SK-N-SH (cell line): ENCODE data around the gene ISCA1.

Source experiments
- EP300 ChIP-seq, 2 experiments: IDR thresholded peaks; 2 replicates each; pipeline versions ENCODE4 v1.4.0 to v1.6.1; 2012; ENCODE audit warnings: borderline replicate concordance in 1 of 2, low read depth in 1 of 2, low read length in 1 of 2
- EZH2phosphoT487 ChIP-seq: fragments of 200-600 bp; sonication (generic); IDR thresholded peaks from 2 replicates; pipeline ENCODE4 v1.6.1; 2017; ENCODE audit warnings: low read depth, mixed run types, mild to moderate bottlenecking, antibody characterized with exemption, moderate library complexity, borderline replicate concordance
- MXI1 ChIP-seq: IDR thresholded peaks from 2 replicates; pipeline ENCODE4 v1.6.1; 2012; ENCODE audit warnings: mild to moderate bottlenecking, low read depth, low read length, improper control_type of control experiment
- NRF1 ChIP-seq: IDR thresholded peaks from 2 replicates; pipeline ENCODE4 v1.6.1; 2012; ENCODE audit warnings: low read depth, mild to moderate bottlenecking, low read length
- POLR2AphosphoS5 ChIP-seq: IDR thresholded peaks from 2 replicates; pipeline ENCODE4 v1.6.1; 2012; ENCODE audit warnings: low read depth, low read length
- SMC3 ChIP-seq: IDR thresholded peaks from 2 replicates; pipeline ENCODE4 v1.6.1; 2012; ENCODE audit warnings: low read depth, low read length, improper control_type of control experiment
- TAF1 ChIP-seq: IDR thresholded peaks from 2 replicates; pipeline ENCODE4 v1.6.1; 2012; ENCODE audit warnings: low read depth, mild to moderate bottlenecking, low read length, moderate library complexity, borderline replicate concordance
- TEAD4 ChIP-seq: IDR thresholded peaks from 2 replicates; pipeline ENCODE4 v1.4.0; 2012; ENCODE audit warnings: mild to moderate bottlenecking, borderline replicate concordance; ENCODE audit not compliant: insufficient read depth
- YY1 ChIP-seq: IDR thresholded peaks from 2 replicates; pipeline ENCODE4 v1.4.0; 2012; ENCODE audit warnings: low read depth, mild to moderate bottlenecking
- TF ChIP-seq, protein P1 (sequence below): IDR thresholded peaks from 2 replicates; pipeline ENCODE4; 2012
- TF ChIP-seq, protein P2 (sequence below): IDR thresholded peaks from 2 replicates; pipeline ENCODE4 v1.6.1; 2012; ENCODE audit warnings: mild to moderate bottlenecking, low read depth, low read length, moderate library complexity
- TF ChIP-seq, protein P3 (sequence below): fragments of 200-600 bp; sonication (generic); IDR thresholded peaks from 2 replicates; pipeline ENCODE4 v1.6.1; 2017; ENCODE audit warnings: antibody characterized with exemption, mild to moderate bottlenecking, moderate library complexity

DNA sequence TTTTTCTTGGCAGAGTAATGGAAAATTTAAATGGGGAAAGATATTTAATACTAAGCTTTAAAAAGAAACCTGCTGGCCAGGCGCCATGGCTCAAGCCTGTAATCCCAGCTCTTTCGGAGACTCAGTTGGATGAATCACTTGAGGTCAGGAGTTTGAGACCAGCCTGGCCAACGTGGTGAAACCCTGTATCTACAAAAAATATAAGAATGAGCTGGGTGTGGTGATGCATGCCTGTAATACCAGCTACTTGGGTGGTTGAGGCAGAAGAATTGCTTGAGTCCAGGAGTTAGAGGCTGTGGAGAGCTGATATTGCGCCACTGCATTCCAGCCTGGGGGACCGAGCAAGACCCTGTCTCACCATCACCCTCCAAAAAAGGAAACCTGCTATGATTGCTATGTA is 39.0 kb upstream of the ISCA1 start:
- TF ChIP-seq TAF1: no peak
- TF ChIP-seq, protein P1, sequence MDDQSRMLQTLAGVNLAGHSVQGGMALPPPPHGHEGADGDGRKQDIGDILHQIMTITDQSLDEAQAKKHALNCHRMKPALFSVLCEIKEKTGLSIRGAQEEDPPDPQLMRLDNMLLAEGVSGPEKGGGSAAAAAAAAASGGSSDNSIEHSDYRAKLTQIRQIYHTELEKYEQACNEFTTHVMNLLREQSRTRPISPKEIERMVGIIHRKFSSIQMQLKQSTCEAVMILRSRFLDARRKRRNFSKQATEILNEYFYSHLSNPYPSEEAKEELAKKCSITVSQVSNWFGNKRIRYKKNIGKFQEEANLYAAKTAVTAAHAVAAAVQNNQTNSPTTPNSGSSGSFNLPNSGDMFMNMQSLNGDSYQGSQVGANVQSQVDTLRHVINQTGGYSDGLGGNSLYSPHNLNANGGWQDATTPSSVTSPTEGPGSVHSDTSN: no peak
- no peak for TF ChIP-seq MXI1
- TF ChIP-seq, protein P2, sequence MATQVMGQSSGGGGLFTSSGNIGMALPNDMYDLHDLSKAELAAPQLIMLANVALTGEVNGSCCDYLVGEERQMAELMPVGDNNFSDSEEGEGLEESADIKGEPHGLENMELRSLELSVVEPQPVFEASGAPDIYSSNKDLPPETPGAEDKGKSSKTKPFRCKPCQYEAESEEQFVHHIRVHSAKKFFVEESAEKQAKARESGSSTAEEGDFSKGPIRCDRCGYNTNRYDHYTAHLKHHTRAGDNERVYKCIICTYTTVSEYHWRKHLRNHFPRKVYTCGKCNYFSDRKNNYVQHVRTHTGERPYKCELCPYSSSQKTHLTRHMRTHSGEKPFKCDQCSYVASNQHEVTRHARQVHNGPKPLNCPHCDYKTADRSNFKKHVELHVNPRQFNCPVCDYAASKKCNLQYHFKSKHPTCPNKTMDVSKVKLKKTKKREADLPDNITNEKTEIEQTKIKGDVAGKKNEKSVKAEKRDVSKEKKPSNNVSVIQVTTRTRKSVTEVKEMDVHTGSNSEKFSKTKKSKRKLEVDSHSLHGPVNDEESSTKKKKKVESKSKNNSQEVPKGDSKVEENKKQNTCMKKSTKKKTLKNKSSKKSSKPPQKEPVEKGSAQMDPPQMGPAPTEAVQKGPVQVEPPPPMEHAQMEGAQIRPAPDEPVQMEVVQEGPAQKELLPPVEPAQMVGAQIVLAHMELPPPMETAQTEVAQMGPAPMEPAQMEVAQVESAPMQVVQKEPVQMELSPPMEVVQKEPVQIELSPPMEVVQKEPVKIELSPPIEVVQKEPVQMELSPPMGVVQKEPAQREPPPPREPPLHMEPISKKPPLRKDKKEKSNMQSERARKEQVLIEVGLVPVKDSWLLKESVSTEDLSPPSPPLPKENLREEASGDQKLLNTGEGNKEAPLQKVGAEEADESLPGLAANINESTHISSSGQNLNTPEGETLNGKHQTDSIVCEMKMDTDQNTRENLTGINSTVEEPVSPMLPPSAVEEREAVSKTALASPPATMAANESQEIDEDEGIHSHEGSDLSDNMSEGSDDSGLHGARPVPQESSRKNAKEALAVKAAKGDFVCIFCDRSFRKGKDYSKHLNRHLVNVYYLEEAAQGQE: no peak
- TF ChIP-seq, protein P3, sequence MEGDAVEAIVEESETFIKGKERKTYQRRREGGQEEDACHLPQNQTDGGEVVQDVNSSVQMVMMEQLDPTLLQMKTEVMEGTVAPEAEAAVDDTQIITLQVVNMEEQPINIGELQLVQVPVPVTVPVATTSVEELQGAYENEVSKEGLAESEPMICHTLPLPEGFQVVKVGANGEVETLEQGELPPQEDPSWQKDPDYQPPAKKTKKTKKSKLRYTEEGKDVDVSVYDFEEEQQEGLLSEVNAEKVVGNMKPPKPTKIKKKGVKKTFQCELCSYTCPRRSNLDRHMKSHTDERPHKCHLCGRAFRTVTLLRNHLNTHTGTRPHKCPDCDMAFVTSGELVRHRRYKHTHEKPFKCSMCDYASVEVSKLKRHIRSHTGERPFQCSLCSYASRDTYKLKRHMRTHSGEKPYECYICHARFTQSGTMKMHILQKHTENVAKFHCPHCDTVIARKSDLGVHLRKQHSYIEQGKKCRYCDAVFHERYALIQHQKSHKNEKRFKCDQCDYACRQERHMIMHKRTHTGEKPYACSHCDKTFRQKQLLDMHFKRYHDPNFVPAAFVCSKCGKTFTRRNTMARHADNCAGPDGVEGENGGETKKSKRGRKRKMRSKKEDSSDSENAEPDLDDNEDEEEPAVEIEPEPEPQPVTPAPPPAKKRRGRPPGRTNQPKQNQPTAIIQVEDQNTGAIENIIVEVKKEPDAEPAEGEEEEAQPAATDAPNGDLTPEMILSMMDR: no peak
- no peak for TF ChIP-seq SMC3
- no peak for TF ChIP-seq POLR2AphosphoS5
- no peak for TF ChIP-seq TEAD4
- TF ChIP-seq YY1: no peak
- TF ChIP-seq EZH2phosphoT487: no peak
- no peak for TF ChIP-seq EP300 (IDR thresholded peaks at IDR 0.05; ENCODE audit: borderline replicate concordance in 1 of 2, low read depth in 1 of 2, low read length in 1 of 2)
- no peak for TF ChIP-seq NRF1
